GM18873 (cell line): ENCODE data around the gene RHOBTB3.
"Not testable (repeated sequence)": the region's sequence is repeated elsewhere in the genome, so short reads cannot be mapped to it uniquely, and the experiment has no call there.

Experiments used
- ATAC-seq: cut with Tn5 transposase; IDR thresholded peaks from one replicate; pipeline ENCODE4 v1.9.1; 2021; ENCODE audit warnings: mild to moderate bottlenecking, moderate library complexity, moderate number of reproducible peaks; ENCODE audit not compliant: unreplicated experiment, low FRiP score

Gene RHOBTB3

DNA sequence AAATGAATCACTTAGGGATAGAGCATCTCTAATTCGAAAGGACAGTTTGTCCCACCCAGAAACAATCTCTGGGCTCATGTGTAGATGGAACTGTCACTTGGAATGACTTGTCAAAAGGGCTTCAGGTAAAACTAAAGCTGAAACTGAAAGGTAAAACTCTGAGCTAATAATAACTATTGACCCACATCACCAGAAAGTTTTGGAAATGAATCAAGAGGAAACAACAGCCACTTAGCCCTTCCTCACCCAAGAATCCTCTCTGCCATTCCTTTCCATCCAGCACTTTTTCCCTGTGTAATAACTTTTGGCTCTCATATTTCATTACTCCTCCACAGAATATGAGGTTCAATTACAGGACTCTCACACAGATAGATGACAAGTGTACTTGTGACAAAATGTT is 105.4 kb downstream of the RHOBTB3 start:
- ATAC-seq, result no peak

- not testable (repeated sequence) for ATAC-seq
These were observed 105.8 kb downstream of the RHOBTB3 start for GRCh38 chr5:95836971-95837370.

- no peak for ATAC-seq
These were observed 106.4 kb downstream of the RHOBTB3 start for GRCh38 chr5:95837492-95837891.

DNA sequence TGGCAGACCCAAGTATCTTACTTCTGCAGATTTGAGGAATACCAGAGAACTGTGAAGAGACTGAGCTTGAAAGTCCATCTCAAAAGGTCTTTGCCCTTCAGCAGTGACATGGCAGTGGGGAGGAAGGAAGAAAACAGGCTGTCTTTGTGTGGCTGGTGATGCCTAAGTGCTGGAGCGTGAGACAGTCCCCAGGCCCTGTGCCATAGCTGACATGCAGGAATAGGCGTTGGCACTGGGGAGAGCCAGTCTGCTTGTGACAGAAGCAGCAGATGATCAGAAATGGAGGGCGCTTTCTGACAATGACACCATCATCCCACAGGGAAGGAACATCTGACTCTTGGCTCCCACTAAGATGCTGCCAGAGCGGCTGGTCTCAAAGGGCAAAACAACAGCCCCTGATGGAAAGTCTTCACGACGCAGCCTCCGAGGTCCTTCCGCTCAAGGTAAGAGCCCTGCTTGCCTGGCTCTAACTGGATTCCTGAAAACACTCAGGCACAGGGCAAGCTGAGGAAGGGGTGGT is 106.9 kb downstream of the RHOBTB3 start:
- no peak for ATAC-seq

- ATAC-seq, result no peak
These were observed 107.4 kb downstream of the RHOBTB3 start for GRCh38 chr5:95838556-95838955.

DNA sequence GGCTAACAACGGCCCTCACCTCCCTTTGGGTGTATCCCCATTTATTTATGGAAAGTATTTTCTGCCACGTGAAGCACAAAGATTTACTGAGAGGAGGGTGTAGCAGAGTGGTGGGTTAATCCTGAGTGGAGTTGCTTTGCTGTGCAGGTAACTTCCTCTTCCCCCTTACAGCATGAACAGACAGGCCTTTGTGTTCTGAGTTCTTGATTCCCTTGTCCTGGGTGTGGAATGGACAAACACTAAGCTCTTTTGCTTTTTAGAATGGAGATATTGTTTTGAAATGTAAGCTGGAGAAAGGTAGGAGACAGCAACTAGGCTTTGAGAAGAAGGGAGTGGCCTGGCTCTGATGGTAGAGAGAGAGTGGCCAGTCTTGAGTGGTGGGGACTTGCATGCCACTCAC is 108.5 kb downstream of the RHOBTB3 start:
- ATAC-seq, result no peak

- no peak for ATAC-seq
These were observed 110.0 kb downstream of the RHOBTB3 start for GRCh38 chr5:95840956-95841705.

- ATAC-seq, result no peak
These were observed 111.0 kb downstream of the RHOBTB3 start for GRCh38 chr5:95841914-95842812.

GRCh38 chr5:95842854-95843544 is 111.9 kb downstream of the RHOBTB3 start:
- peak; percentile 84 for ATAC-seq

DNA sequence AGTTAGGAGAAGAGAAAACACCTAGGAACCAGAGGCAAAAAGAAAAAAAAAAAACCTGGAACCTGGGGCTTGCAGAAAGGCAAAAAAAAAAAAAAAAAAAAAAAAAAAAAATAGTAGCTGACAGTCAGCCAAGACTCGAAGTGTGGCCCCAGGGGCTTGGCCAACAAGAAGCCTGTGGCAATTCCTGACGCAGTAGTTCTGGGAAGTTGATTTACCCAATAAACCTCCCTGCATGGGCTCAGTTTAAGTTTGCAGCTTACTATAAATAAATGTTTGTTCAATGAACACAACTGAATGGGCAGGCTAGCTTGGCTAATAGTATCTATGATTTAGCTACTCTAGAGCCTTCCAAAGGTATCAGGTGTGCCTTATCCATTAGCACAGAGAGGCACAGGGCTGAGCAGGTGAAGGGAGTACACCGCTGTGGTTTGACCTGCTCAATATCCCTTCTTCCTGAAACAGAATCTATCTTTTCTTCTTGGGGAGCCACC is 112.6 kb downstream of the RHOBTB3 start:
- ATAC-seq, result no peak

GRCh38 chr5:95845391-95845790 is 114.3 kb downstream of the RHOBTB3 start:
- no peak for ATAC-seq
